HG02642 (cell line): ENCODE results near the gene TBC1D4.
"Not testable (repeated sequence)": the region's sequence is repeated elsewhere in the genome, so short reads cannot be mapped to it uniquely, and the experiment has no call there.

ENCODE experiments used
- ATAC-seq: cut with Tn5 transposase; IDR thresholded peaks from one replicate; pipeline ENCODE4 v1.9.1; 2021; ENCODE audit warnings: mild to moderate bottlenecking; ENCODE audit not compliant: unreplicated experiment, poor library complexity

TBC1D4 gene

DNA sequence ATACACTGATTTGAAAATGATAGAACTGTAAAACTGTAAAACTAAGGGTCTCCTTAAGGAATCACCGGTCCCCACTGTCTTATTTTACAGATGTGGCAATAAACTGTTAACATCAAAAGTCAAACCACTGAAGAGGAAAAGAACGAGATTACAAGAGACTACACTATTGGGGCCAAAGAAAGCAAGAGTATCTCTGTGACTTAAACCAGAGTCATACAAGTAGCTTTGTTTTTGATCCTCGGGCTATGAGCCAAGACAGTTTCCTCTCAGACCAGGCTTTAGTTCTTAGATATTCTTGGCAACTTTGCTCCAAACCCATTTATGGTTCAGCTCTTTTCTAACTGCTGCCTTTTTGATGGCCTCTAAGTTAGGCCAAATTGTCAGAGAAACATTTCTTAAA is 113.8 kb downstream of the TBC1D4 start:
- no peak for ATAC-seq

DNA sequence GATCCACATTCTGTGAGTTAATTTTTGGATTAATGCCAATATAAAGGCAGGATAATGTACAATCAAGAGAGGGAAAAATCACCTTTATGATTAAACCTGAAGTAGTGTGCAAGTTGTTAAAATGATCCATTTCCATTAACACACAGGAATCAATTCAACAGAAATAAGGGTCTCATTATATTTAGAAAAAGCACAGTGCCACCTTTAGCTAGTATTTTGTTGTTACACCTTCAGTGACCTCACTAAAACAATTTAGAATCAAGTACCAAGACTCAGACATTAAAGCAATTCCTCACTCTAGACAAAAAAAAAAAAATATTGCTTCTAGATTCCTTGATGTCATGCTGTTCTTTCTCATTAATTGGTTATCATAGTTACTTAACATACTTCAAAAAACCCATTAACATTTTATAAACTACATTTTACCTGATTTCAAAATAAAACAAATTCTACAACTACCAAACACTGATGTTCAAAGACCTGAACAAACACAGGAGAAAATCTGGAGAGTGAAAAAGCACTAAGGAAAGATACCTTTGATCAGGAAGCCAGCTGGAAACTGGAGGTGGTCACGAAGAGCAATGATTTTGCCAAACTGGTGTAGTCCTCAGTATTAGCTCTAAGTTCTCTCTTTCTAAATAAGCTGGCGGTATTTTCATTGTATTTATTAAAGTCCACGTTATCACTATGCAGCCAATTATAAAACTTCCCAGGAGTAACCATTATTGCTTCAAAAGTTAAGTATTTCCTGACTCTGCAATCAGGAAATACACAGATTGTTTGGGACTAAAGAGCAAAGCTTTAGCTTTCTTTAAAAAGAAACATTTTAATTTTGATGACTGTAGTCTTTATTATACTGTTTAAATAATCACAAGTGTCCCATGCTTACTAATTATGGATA is 115.3 kb downstream of the TBC1D4 start:
- ATAC-seq, result no peak

DNA sequence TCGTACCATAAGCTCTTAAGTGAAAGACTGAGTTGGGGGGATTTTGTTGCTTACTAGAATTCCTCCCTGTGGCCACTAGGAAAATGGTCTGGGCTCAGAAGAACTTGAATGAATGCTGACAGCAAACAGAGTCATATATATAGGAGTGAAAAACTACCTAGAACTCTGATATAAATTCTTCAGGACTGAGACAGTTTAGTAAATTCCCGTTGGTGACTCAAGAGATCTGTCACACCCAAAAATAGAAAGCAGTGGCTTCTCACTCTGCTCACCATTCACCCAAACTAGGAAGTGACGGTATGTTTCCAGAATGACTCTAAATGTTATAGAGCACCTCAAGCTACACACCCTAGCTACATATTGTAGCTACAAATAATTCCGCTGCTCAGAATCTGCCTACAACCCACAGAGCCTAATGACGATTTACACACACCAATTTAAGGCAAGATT is 116.2 kb downstream of the TBC1D4 start:
- peak; percentile 93 for ATAC-seq

DNA sequence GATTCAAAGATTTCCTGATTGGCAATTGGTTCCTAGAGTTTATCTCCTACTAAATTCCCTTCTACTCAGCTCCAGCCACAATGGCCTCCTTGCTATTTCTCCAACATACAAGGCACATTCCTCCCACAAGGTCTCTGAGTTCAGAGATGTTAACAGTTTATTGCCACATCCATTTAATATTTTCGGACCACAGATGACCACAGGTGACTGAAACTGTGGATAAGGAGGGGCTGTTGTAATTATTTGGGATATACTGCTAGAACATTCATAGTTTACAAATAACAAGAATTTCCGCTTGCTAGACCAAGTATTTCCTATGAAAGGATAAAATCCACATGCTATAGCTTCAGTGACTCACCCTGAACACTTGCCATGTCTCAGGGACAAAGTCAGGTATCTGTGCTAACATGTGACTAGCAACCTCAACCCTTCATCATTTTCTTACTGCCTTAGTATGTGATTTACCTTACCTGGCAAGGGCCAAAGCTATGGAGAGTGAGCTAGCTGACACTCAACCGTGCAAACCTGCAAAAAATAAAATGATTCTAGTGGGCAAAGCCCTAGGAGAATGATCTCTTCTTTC is 117.7 kb downstream of the TBC1D4 start:
- no peak for ATAC-seq

DNA sequence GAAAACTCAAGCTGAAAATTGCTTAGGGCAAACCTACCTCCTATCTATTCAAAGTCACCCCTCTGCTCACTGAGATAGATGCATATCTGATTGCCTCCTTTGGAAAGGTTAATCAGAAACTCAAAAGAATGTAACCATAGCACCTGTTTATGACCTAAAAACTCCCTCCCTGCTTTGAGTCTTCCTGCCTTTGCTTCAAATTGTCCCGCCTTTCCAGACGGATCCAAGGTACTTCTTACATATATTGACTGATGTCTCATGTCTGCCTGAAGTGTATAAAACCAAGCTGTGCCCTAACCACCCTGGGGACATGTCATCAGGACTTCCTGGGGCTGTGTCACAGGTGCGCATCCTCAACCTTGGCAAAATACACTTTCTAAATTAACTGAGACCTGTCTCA is 118.6 kb downstream of the TBC1D4 start:
- ATAC-seq, result no peak

DNA sequence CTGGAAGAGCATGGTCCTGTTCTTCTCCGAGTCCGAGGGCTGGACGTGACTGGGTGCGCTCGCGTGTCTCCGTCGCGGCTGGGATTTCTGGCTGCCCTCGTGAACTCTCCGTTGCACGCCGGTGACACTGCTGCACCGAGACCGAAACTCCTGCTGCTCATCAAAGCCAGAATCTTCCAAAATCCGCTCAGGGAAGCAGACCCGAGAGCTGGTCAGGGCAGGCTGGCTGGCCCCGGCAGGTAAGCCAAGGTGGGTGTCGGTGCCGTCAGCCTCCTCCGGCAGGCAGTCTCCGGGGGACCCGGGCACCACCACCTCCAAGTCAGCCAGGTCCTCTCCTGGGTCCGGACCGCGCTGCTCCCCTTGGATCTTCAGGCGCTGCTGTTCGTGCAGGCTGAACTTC is 119.9 kb downstream of the TBC1D4 start:
- no peak for ATAC-seq

DNA sequence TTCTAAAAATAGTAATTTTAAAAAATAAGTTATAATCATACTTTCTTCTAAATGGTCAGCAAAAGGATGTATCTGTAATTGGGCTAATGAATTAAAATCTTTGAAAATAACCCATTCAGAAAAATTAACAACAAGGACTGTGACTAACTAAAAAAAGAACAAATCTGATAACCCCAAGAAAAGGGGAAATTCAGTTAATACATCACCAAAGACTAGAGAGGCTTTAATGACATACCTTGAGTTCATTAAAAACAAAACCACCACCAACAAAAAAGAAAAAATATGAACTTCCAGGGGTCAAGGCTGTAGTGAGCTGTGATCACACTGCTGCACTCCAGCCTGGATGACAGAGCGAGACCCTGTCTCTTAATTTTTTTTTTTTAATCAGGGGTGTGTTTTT is 121.8 kb downstream of the TBC1D4 start:
- ATAC-seq, result no peak

DNA sequence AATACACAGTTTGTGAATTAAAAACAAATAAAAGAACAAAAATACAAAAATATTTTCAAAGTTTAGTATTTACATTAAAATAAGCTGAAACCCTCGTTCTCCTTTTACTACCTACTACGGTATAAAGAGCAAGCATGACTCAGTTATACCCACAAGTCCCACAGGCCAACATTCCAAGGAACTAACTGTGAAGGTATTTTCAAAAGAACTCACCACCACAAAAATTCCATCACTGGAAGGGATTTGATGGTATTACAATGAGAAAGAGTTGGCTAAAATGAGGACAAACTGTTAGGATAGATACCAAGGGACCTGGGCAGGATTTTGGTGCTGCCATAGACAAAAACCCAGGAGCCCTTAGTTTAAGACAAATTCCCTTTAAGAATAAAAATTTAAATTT is 122.7 kb downstream of the TBC1D4 start:
- no peak for ATAC-seq

DNA sequence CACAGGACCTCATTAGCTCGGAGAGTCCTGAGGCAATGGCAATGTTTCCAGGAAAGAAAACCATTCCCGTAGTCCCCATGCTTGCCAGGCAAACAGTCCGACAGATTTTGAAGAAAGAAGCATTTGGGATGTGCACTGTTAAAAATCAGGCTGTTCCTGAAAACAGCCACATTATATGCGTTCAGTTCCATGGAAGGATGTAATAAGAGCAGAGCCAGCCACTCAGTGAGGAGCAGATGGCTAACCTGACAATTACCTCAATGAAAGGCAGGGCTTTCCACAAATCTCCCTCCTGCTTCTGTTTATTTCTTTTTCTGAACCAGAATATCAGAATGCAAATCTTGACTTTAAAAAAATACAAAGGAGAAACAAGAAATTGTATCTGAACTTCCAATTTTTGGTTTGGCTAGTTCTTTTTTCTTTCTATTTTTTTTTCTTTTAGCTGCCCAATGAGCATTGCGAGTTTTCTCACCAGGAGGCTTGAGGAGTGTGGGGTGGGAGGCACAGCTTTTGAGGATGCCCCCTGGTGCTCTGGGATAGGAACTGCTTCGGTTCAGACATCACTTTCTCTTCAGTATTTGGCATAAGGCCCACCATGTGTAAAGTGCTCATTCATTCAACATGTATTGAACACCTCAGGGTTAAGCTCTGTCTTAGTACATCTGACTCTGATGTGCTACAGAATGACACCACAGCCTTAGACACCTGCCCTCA is 124.2 kb downstream of the TBC1D4 start:
- ATAC-seq, result peak; percentile 95

DNA sequence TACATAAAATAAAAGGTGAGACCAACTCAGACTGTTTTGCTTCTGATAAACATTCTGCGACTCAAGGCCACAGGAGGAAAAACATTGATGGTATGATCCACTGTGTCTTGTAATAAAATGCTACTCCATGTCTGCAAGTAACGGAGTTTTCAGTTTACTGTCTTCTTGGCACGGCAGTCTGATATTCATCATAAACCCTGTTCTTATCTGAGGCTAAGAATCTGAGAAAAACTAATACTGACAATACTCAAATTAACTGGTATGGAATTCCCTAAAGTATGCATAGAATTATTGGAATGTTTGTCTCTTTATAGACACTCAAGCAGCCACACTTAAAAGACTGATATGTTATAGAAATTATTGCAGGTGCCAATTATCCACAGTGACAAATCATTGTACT is 125.5 kb downstream of the TBC1D4 start:
- no peak for ATAC-seq

DNA sequence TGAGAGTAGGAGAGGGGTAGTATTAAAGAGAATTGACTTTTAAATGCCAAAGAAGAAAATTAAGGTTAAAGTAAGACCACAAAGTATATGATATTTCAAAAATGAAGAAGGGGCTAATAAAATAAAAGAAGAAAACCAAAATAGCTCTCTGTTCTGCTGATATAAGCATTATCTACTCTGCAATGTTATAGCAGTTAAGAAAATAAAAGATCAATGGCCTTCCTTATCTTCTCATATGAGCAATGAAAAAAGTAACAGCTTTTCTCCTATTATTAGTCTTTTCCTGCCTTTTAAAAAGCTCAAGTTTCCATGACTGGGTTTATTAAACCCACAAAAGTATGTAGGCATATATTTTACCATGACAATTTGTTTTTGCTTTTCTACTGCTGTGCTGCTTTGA is 126.4 kb downstream of the TBC1D4 start:
- no peak for ATAC-seq

DNA sequence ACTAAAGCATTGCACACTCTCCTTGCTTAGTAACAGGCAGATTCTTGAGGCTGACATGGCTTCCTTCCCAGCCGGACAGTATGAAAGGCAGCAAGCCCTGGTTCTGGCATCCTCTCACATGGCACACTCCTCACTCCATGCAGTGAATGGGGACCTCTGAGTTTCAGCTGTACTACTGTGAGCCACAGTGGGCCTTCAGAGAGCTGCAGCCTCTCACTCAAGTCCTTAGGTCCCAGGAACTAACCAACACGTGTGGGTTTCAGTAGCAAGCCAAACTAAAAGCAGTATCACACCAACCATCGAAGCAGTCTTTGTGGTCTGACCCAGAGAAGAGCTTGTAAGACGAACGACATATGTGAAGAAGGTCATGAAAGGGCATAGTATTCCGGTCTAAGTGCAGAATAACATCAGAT is 128.2 kb downstream of the TBC1D4 start:
- peak; percentile 61 for ATAC-seq

DNA sequence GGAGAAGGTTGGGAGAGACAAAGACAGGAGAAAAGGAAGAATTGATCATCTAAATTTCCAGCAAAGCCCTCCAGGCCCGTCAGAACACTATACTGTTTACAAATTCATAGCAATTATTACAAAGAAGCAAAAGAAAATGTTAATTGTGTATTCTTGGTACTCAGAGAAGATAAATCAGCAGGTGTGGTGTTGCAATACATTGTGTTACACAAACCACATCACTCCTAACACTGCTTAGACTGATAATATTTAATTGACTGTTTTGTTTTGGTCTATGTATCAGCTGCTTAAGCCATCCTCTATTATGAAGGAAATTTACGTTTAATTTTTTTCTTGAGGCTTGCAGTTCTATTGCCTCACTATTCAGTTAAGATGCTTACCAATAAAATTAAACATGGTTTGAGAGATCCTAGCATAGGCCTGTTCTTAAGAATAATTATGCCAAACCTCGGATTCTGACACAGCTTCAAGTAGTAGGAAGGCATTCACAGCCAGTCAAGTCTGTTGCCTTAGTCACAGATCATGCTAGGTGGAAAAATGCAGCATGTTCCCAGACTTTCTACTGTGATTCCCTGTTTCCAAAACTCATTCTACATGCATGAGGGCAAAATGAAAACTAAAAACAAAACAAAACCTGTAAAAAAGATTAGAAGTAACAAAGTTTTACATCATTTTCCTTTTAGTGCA is 129.2 kb downstream of the TBC1D4 start:
- ATAC-seq, result no peak

DNA sequence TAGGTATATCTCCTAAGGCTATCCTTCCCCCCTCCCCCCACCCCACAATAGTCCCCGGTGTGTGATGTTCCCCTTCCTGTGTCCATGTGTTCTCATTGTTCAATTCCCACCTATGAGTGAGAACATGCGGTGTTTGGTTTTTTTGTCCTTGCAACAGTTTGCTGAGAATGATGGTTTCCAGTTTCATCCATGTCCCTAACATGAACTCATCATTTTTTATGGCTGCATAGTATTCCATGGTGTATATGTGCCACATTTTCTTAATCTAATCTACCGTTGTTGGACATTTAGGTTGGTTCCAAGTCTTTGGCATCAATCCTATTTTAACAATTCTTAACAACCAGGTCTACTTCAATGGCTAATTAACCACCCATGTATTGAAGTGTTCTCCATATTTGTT is 130.4 kb downstream of the TBC1D4 start:
- not testable (repeated sequence) for ATAC-seq

DNA sequence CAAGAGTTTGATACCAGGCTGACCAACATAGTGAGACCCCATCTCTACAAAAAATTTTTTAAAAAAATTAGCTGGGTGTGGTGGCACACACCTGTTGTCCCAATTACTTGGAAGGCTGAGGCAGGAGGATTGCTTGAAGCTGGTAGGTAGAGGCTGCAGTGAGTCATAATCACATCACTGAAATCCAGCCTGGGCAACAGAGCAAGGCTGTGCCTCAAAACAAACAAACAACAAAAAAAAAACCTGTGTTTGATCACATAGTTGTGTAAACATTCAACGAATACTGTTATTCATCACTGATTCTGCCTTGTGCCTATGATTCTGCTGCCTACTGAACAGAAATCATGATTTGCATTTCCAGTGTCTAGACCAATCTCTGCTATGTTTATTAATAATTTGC is 134.0 kb downstream of the TBC1D4 start:
- ATAC-seq, result no peak

DNA sequence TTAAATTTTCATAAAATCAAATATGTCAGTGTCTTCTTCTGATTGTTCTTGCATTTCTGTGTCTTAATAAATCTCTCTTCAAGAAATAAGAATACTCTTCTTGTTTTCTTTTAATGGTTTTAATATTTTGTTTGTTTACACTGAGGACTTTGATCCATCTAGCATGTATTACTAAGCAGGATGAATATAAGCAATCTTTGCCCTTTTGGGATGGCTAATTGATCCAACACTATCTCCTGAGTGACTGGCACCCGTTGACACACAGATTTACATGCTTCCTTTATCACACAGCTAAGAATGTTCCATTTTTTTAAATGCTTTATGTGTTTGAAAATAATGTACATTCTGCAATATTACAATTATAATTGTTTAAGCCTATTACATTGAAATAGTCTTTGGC is 134.5 kb downstream of the TBC1D4 start:
- no peak for ATAC-seq

DNA sequence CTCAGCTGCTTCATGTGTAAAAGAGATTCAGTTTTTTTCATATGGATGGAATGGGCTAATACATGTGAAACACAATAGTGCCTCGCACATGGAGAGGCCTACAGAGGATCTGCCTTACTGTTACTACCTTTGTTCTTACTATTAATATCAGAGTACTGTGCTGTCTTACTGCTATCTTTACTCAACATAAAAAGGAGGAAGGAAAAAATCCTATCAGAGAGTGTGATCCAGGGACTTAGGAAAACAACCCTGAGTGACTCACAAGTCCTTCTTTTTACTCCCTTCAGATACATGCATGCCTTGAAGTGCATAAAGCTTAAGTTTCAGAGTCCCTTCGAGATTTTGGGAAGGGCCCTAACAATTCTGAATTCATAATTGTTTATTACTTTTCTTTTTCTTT is 136.8 kb downstream of the TBC1D4 start:
- ATAC-seq, result no peak

DNA sequence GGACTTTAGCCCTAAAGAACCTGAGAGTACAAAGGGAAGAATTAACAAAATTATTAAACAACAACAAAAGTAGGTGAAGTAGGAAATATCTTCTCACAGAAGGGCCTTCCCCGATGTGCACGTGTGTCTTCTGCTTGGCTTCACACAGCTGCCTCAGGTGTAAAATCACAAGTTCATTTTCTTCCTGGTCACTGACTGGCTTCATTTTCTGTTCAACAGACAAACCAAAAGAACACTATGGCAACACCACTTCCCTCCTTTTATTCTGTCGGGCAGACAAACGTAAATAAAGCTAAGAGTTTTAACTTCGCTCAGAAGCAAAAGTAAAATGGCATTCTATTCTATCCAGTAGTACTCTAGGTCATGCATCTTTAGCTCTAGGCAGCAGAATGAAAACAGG is 140.9 kb downstream of the TBC1D4 start:
- no peak for ATAC-seq

DNA sequence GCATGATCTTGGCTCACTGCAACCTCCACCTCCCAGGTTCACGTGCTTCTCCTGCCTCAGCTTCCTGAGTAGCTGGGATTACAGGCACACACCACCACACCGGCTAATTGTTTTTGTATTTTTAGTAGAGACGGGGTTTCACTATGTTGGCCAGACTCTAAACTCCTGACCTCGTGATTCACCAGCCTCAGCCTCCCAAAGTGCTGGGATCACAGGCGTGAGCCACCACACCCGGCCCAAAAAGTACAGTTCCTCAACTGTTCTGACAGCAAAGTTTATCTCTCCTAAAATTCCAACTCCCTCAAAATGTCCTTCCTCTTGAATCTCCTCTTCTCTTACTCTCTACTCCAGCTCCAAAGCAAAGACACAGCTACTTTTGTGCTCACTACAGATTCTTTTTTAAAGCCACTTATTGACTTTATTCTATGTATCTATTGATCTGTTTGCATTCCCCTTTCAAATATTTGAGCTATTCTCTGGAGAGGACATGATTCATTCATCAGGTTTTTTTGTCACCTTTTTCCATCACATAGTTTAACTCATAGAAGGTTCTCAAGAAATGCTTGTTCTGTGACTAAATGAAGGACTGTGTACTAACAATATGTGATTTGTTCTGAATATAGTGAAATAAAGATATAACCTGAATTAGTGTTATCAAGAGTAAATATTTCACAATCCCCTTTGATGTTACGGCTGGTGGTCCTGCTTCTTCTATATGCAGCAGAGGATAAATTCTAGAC is 142.2 kb downstream of the TBC1D4 start:
- no peak for ATAC-seq
